Uterus (tissue), 2 donors: Measurements from ENCODE around the gene RGS6.

Source experiments
- POLR2A ChIP-seq, 2 donors: fragments of 450-650 bp; IDR thresholded peaks; one replicate each; pipeline ENCODE4 v1.6.1; 2016; ENCODE audit warnings: antibody characterized with exemption in 2 of 2, mild to moderate bottlenecking in 1 of 2, moderate library complexity in 1 of 2
- TF ChIP-seq, protein P1 (sequence below), 4 experiments: fragments of 200-600 bp in 2 of 4; fragments of 450-650 bp in 2 of 4; sonication (generic) in 2 of 4; IDR thresholded peaks; one replicate each; pipeline ENCODE4 v1.5.1; 2016 to 2019; ENCODE audit warnings: antibody characterized with exemption in 4 of 4, mild to moderate bottlenecking in 2 of 4, moderate library complexity in 1 of 4

GRCh38 chr14:72270749-72271148, 338.5 kb downstream of the RGS6 start:
- TF ChIP-seq, protein P1, sequence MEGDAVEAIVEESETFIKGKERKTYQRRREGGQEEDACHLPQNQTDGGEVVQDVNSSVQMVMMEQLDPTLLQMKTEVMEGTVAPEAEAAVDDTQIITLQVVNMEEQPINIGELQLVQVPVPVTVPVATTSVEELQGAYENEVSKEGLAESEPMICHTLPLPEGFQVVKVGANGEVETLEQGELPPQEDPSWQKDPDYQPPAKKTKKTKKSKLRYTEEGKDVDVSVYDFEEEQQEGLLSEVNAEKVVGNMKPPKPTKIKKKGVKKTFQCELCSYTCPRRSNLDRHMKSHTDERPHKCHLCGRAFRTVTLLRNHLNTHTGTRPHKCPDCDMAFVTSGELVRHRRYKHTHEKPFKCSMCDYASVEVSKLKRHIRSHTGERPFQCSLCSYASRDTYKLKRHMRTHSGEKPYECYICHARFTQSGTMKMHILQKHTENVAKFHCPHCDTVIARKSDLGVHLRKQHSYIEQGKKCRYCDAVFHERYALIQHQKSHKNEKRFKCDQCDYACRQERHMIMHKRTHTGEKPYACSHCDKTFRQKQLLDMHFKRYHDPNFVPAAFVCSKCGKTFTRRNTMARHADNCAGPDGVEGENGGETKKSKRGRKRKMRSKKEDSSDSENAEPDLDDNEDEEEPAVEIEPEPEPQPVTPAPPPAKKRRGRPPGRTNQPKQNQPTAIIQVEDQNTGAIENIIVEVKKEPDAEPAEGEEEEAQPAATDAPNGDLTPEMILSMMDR (IDR thresholded peaks at IDR 0.05) = no peak
- no peak for TF ChIP-seq POLR2A (IDR thresholded peaks at IDR 0.05)
